ENCODE measurements around the gene ZG16.

ZG16 gene

DNA sequence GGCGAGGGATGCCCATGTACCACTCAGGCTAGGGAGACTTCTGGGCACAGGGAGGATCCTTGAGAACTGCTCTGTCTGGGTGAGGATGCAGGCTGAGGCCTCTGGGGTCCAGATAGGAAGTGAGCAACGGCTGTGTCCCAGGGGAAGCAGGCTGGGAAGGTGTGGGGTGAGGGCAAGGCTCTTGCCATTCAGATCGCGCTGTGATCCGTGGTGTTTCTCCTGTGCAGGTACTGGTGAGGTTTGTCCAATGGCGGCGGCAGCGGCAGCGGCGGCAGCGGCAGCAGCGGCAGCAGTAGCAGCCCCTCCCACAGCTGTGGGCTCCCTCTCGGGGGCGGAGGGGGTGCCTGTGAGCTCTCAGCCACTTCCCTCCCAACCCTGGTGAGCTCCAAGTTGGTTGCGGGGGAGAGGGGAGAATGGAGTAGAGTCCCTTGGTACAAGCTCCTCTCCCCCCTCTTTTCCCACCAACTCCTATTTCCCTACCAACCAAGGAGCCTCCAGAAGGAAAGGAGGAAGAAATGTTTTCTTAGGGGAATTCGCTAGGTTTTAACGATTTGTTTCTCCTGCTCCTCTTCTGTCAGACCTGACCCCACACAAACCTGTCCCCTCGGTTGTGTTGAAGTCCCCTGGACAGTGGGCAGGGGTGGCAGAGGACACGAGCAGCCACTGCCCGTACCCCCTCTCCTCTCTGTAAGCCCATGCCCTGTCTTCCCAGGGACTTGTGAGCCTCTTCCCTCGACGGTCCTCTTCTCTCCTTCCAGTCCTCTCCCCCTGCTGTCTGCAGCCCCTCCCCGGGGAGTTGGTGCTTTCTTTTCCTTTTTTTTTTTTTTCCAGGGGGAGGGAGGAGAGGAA, 32.0 kb downstream of the ZG16 start:
- peak in 1 of 2 donors; percentile 45 for DNase-seq (ENCODE audit: low read depth in 2 of 2)

- no peak for DNase-seq (ENCODE audit: low read depth in 2 of 2)
Observed at GRCh38 chr16:29810699-29811169, 32.7 kb downstream of the ZG16 start.

- DNase-seq (ENCODE audit: low read depth in 2 of 2): peak; percentile 77 to 79
Observed at GRCh38 chr16:29811170-29811895, 33.3 kb downstream of the ZG16 start.

DNA sequence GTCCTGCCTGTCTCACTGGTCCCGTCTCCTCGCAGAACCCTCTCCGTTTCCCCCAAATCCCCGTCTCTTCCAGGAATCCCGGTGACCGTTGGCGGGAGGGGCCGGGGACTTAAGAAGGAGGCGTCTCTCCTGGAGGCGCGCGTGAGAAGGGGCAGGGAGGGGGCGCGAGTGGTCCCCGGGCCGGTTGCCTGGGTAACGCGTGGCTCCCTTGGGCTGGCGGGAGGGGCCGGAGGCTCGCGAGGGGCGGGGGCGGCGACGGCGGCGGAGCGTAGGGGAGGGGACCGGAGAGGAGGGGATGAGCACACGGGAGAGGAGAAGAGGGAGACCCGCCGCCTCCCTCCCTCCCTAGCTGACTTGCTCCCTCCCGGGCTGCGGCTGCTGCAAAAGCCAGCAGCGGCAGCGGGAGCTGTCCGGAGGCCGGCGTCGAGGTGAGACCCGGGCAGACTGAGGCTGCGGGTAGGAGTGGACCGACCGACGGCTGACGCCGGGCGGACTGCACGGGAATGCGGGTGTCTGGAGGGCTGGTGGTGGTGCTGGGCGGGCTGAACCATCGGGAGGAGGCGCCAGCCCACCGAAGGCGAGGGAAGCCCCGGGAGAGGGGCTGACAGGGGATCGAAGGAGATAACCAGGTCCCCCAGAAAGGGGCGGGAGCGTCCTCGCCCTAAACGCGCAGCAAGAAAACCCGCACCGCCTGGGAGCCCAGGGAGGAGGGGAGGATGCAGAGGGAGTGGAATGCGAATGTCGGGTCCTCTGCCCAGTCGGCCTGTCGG, 34.0 kb downstream of the ZG16 start, which contains the start of gene PRRT2:
Gene PRRT2 (plus strand): TSS at position 298 of the 770 bp plus-strand sequence. CDS start 862 bp downstream, outside the sequence.
- peak in 1 of 2 donors; percentile 50 for DNase-seq (ENCODE audit: low read depth in 2 of 2)

DNA sequence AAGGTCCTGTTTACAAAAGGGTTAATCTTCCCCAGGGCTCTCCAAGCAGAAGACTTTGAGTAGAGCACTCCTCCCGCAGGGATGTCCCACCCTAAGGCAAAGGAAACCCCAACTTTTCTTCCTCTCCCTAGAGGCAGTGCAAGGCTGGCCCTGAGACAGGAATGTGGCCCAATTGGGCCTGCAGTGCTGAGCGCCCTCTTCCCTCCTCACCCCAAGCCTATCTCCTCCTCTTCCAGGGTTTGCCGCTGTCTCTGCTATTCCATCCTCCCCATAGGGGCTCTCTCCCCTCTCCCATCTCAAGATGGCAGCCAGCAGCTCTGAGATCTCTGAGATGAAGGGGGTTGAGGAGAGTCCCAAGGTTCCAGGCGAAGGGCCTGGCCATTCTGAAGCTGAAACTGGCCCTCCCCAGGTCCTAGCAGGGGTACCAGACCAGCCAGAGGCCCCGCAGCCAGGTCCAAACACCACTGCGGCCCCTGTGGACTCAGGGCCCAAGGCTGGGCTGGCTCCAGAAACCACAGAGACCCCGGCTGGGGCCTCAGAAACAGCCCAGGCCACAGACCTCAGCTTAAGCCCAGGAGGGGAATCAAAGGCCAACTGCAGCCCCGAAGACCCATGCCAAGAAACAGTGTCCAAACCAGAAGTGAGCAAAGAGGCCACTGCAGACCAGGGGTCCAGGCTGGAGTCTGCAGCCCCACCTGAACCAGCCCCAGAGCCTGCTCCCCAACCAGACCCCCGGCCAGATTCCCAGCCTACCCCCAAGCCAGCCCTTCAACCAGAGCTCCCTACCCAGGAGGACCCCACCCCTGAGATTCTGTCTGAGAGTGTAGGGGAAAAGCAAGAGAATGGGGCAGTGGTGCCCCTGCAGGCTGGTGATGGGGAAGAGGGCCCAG, 34.9 kb downstream of the ZG16 start:
- DNase-seq (ENCODE audit: low read depth in 2 of 2): no peak

- DNase-seq (ENCODE audit: low read depth in 2 of 2): no peak
Observed at GRCh38 chr16:29813644-29814562, 35.8 kb downstream of the ZG16 start.

DNA sequence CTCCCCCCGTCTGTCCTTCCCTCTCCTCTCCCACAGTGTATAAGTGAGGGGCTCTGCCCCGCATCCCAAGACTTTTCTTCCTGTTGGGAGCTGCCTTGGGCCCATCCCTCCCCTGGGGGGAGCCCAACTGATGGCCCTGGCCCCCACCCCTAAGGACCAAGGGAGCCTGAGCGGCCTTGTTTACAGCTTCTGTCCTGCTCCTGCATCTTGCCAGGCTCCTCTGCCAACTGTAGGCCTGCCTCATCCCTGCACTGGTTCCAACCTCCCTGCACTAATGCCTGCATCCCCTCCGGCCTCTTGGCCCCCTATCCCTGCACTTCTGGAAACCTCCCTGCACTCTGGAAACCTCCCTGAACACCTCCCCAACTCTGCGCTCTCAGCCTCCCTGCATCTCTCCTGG, 36.5 kb downstream of the ZG16 start:
- no peak for DNase-seq (ENCODE audit: low read depth in 2 of 2)

- DNase-seq (ENCODE audit: low read depth in 2 of 2): no peak
Observed at GRCh38 chr16:29815032-29815721, 37.1 kb downstream of the ZG16 start.

GRCh38 chr16:29815793-29816693, 38.0 kb downstream of the ZG16 start, which contains the start of gene PAGR1:
Gene PAGR1 (plus strand): TSS chr16:29816152. CDS start chr16:29816526, 374 bp downstream.
- DNase-seq (ENCODE audit: low read depth in 2 of 2): peak; percentile 95 to 97

- peak in 1 of 2 donors; percentile 60 for DNase-seq (ENCODE audit: low read depth in 2 of 2)
Observed at GRCh38 chr16:29816694-29817441, 38.8 kb downstream of the ZG16 start.

DNA sequence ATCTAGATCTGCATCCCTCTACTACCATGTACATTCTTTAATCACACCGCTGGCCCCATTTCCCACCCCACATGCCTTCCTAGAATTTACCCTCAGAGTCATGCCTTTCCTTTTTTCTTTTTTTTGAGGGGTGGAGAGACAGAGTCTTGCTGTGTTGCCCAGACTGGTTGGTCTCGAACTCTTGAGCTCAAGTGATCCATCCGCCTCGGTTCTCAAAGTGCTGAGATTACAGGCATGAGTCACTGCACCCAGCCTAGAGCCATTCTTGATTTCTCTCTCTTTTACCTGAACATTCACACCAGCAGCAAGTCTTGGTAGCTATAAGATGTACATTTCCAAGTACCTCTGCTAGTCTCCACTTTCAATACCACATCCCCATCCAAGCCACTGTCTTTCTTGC, 40.0 kb downstream of the ZG16 start:
- no peak for DNase-seq (ENCODE audit: low read depth in 2 of 2)

GRCh38 chr16:29819506-29819905, 41.5 kb downstream of the ZG16 start:
- DNase-seq (ENCODE audit: low read depth in 2 of 2): no peak

DNA sequence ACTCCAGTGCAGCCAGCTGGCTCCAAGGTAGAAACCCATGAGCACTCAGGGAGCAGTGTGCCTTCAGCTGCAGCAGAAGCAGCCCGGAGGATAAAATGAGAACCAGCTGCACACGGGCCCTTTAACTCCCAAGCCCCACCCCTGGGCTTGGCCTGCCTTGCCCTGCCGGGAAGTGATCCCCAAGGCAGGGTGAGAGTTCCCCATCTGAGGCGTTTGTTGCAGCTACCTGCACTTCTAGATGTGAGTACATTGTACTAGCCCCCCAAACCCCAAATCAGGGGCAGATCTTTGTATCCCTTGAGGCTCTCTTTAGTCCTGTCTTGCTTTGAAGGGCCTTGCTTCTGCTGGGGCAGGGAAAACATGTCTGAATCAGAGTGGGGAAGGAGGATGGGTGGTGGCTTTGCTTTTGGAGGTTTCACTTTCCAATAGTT, 42.2 kb downstream of the ZG16 start, which contains the start of gene MVP:
Gene MVP (plus strand): TSS at position 192 of the 431 bp plus-strand sequence. CDS start 10,088 bp downstream, outside the sequence.
- DNase-seq (ENCODE audit: low read depth in 2 of 2): peak in 1 of 2 donors; percentile 50

GRCh38 chr16:29820730-29821642, 42.9 kb downstream of the ZG16 start:
- peak in 1 of 2 donors; percentile 52 for DNase-seq (ENCODE audit: low read depth in 2 of 2)

GRCh38 chr16:29821643-29822115, 43.6 kb downstream of the ZG16 start:
- DNase-seq (ENCODE audit: low read depth in 2 of 2): no peak
